HG03196 (cell line): ENCODE data around the gene KRTAP12-1.
"Not testable (repeated sequence)": the region's sequence is repeated elsewhere in the genome, so short reads cannot be mapped to it uniquely, and the experiment has no call there.

Experiments used
- ATAC-seq: cut with Tn5 transposase; IDR thresholded peaks from one replicate; pipeline ENCODE4 v1.9.1; 2021; ENCODE audit not compliant: unreplicated experiment

Gene KRTAP12-1

DNA sequence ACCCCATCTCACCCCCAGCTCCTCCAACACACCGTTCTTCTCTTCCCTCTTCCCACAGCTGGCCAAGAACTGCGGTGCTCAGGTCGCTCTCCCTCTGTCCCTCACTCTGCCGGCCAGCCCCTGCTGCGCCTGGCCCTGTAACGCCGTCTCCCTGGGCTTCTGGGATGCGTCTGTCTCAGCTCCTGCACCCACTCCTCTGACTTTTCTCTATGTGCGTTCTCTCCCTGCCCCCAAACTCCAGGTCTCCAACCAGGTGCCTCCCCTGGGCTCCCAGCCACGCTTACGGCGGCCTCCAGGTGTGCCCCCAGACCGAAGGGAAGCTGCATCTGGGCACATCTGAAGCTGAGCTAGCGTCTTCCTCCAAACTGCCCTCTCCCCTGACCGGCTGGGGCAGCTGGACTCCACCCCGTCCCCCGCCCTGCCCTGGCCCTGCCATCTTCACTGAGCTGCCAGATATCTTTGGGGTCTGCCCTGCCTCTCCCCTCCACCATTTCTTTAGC, 17.6 kb upstream of the KRTAP12-1 start:
- ATAC-seq: no peak

DNA sequence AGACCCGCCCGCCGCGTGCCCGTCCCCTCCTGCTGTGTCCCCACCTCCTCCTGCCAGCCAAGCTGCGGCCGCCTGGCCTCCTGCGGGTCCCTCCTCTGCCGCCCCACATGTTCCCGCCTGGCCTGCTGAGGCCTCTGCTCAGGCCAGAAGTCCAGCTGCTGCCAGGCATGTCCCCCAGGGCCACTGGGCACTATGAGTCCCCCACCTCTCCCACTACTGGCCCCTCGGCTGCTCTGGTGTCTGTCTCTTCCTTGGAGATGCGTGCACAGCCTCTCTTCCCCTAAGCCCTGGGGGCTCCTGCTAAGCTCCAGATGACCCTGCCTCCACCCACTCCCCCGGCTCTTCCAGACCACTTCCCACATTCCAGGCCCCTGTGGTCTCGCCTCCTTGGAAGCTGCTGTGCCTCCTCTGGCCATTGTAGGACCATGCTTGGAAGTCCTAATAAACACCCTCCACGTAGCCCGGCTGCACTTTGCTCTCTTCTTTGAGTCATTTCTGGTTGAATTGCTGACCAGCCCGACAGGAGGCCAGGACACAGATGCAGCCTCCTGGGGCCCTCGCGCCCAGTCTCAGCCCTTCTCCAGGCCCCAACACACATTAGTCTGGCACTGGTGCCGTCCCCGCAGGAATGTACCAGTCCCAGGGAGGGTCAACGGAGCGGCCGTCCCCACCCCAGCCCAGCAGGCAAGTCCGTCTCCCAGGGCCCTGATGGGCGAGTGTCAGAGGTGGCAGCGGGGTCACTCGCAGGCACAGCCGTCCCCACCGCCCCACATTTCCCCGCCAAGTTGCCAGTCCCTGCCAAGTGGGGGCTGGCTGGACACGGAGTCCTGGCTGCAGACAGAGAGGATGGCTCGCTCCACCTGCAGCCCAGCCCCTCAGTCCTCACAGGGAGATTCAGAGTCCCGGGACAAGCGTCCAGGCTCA, 16.1 kb upstream of the KRTAP12-1 start:
- no peak for ATAC-seq

- ATAC-seq: not testable (repeated sequence)
Measured at GRCh38 chr21:44697172-44697810, 15.3 kb upstream of the KRTAP12-1 start, which contains the start of gene KRTAP10-12. Gene KRTAP10-12 (plus strand): TSS chr21:44697172. CDS start chr21:44697202, 30 bp downstream.

- no peak for ATAC-seq
Measured at GRCh38 chr21:44696572-44696971, 14.6 kb upstream of the KRTAP12-1 start.

DNA sequence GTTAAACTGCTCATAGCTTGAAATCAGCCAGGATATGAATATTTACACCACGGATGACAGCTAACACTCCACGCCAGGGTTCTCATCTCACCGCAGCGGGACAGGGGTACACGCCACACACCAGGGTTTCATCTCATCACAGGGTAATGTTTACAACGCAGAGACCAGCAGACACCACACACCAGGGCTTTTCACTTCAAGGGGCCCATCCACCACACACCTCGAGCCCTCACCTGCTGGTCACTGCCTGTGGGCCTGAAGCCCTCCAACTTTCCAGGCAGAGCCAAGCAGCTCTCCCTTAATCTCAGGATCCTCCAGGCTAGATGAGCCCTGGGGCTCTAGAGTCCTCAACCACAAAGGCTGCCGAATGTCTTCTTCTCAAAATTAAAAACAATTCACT, 13.7 kb upstream of the KRTAP12-1 start:
- no peak for ATAC-seq

DNA sequence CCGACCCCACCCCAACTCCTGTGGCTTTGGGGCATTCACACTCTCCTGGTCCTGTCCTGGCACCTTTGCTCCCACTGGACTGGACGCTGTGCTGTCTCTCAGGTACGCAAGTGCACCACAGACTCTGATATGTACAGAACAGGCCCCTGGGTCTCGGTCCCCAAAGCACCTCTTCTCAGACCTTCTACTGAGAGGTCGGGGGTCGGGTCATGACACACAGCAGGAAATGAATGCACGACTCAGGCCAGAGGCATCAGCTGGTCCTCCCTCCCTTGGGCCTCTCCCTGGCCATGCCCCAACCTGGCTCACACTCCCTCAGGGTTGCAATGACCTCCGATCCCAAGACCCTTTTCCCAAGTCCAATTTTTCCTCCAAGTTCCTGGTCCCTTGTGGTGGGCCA, 13.2 kb upstream of the KRTAP12-1 start:
- no peak for ATAC-seq

DNA sequence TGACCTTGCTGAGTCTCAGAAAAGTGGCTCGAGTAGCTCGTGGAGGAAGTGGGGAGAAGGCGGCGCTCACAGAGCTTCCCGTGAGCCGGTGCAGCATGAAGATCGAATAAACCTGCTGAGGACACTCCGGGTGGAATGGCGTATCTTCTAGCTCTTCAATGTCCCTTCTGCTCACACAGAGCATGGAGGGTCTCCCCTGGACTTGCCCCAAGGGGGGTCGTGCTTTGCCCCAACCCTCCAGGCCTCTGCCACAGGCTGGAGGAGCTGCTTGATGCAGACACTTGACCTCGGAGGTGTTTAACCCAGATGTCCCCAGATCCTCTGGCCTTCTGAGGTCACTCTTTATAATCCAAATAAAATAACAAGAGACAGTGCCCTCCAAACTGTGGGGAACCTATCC, 12.8 kb upstream of the KRTAP12-1 start:
- ATAC-seq: no peak

- ATAC-seq: no peak
Measured at GRCh38 chr21:44692798-44693512, 11.0 kb upstream of the KRTAP12-1 start.

DNA sequence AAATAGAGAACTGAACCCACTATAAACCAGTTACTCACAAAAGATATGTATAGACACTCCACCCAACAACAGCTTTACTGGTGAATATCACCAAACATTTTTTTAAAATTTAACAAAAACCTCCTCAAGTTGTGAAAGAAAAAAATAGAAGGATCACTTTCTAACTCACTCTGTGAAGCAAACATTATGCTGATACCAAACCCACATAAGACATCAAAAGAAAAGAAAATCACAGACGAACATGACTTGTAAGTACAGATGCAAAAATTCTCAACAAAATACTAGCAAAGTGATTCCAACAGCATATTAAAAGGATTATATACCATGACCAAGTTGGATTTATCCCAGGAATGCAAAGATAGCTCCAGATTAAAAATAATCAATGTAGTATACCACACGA, 9.7 kb upstream of the KRTAP12-1 start:
- no peak for ATAC-seq

DNA sequence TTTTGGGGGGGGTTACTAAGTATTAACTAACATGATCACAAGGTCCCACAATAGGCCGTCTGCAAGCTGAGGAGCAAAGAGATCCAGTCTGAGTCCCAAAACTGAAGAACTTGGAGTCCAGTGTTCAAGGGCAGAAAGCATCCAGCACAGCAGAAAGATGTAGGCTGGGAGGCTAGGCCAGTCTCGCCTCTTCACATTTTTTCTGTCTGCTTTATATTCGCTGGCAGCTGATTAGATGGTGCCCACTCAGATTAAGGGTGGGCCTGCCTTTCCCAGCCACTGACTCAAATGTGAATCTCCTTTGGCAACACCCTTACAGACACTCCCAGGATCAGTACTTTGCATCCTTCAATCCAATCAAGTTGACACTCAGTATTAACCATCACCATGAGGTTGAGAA, 7.8 kb upstream of the KRTAP12-1 start:
- not testable (repeated sequence) for ATAC-seq

- ATAC-seq: no peak
Measured at GRCh38 chr21:44687671-44688070, 5.7 kb upstream of the KRTAP12-1 start.

DNA sequence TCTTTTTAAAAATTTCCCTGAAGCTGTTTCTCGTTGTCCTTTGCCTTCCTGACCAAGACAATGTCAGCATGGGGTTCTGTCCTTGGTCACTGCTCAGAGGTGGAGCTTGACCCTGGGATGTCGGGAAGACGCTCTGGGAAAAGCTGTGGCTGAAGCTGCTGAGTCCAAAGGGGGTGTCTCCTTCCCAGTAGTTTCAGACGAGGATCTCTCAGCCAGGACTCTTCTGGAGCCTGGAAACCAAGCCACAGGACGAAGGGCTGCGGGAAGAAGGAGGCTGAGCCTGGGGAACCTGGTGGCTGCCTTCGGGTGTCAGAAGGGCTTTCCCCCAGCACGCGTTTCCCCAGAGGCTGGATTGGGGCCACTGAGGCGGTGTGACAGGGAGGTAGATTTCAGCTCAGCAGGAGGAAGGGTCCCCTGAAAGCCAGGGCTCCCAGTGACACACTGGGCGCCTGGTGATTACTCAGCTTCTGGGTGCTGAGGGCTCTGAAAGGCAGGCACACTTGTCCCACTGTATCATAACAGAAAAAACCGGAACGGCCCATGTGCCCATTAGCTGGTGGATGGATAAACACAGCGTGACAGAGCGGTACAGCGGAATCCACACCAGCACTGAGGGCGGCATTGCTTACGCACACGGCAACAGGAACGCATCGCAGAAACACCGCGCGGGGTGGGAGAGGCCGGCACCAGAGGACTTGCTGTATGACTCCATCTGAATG, 5.0 kb upstream of the KRTAP12-1 start:
- no peak for ATAC-seq

- ATAC-seq: no peak
Measured at GRCh38 chr21:44686000-44686781, 4.2 kb upstream of the KRTAP12-1 start.

DNA sequence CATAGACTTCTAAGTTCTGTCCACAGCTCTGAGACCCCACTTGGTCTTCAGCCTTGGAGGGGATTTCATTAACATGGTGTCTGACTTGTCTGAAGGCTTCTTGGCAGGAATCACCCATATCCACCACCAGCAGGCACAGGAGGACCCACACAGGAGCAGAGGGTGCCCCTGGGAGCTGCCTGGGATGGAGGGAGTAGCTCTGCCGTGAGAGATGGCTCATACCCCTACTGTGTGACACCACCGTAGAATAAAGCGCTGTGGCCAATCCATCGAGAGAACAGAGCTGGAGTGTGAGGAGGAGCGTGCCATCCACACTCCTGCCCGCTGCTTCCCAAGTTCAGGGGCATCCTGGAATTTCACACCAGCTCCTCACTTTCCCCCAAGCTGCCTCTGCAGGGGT, 3.1 kb upstream of the KRTAP12-1 start:
- ATAC-seq: not testable (repeated sequence)

GRCh38 chr21:44684483-44684882, 2.5 kb upstream of the KRTAP12-1 start:
- ATAC-seq: no peak

- no peak for ATAC-seq
Measured at GRCh38 chr21:44684077-44684476, 2.1 kb upstream of the KRTAP12-1 start.

GRCh38 chr21:44682580-44683151, 703 bp upstream of the KRTAP12-1 start:
- ATAC-seq: no peak

- ATAC-seq: no peak
Measured at GRCh38 chr21:44681152-44681551, 811 bp downstream of the KRTAP12-1 start.

- no peak for ATAC-seq
Measured at GRCh38 chr21:44677881-44678280, 4.1 kb downstream of the KRTAP12-1 start.

DNA sequence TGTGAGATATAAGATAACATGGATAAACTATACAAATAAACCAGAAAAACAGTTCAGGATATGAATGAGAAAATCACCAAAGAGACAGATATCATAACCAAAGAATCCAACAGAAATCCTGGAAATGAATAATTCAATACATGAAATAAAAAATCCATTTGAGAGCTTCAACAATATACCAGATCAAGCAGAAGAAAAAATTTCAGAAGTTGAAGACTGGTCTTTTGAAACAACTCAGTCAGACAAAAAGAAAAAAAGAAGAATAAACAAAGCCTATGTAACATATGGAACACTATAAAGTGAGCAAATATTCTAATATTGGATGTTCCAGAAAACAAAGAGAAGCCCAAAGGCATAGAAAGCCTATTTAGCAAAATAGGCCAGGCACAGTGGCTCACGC, 10.1 kb downstream of the KRTAP12-1 start:
- no peak for ATAC-seq
